Measurements from ENCODE around the gene CLTCL1.
A peak's percentile ranks its signal among the peaks of the same experiment; 100 is the strongest.

DNA sequence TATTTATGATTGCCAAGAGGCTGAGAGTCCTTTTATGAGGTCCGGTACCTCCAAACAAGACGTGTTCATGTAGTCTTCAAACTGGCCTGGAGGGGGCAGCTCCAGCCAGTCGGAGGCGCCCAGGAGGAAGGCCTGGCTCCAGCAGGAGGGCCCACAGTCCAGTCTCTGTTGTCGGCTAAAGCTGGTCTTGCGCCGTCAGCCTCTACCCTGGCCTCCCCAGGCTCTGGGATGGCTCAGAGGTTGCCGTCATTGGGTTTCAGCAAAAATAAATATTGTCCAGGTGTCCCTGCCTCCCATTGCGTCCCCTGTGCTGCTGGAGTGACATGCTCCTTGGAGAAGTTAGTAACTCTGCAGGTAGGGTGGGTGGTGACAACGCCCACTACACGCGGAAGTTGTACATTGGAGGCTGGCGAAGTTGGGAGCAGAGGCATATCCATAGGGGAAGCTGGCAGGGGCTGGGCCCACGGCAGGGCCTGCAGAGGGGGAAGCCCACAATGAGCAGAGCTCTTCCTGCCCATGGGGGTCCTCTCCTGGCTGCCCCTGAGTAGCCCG lies 111.9 kb downstream of the CLTCL1 start:
- TF ChIP-seq, protein P1, sequence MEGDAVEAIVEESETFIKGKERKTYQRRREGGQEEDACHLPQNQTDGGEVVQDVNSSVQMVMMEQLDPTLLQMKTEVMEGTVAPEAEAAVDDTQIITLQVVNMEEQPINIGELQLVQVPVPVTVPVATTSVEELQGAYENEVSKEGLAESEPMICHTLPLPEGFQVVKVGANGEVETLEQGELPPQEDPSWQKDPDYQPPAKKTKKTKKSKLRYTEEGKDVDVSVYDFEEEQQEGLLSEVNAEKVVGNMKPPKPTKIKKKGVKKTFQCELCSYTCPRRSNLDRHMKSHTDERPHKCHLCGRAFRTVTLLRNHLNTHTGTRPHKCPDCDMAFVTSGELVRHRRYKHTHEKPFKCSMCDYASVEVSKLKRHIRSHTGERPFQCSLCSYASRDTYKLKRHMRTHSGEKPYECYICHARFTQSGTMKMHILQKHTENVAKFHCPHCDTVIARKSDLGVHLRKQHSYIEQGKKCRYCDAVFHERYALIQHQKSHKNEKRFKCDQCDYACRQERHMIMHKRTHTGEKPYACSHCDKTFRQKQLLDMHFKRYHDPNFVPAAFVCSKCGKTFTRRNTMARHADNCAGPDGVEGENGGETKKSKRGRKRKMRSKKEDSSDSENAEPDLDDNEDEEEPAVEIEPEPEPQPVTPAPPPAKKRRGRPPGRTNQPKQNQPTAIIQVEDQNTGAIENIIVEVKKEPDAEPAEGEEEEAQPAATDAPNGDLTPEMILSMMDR (IDR thresholded peaks at IDR 0.05) = peak; percentile 89
- no peak for TF ChIP-seq ZFX (IDR thresholded peaks at IDR 0.05; ENCODE audit: borderline replicate concordance)
